Head of caudate nucleus (tissue), 42 donors: ENCODE results near the gene GRAMD4.

Experiments
- DNase-seq, 42 donors: peaks; one replicate each; pipeline versions ENCODE4 v3.0.0 to v3.0.0-alpha.2; 2020 to 2021; ENCODE audit warnings: mixed read lengths in 7 of 42
- intact Hi-C: fragments of 100-400 bp; cut with DNase I; formaldehyde crosslinking; loops from one replicate; pipeline ENCODE4 v1.15.0; 2022

The GRAMD4 gene

GRCh38 chr22:46580940-46581537, 39.1 kb upstream of the GRAMD4 start:
- intact Hi-C loops = loop anchor here (10.0 kb wide), 1 partner anchor 154 kb away; the partner anchor contains the start of gene CERK
- peak in 1 of 42 donors; percentile 7 for DNase-seq

- intact Hi-C loops = loop anchor here (10.0 kb wide), 1 partner anchor 153 kb away; the partner anchor contains the start of gene CERK
- no peak for DNase-seq
Measured at GRCh38 chr22:46581538-46582244, 38.5 kb upstream of the GRAMD4 start.

GRCh38 chr22:46582281-46582933, 37.8 kb upstream of the GRAMD4 start:
- no peak for DNase-seq
- intact Hi-C loops = loop anchor here (10.0 kb wide), 1 partner anchor 152 kb away; the partner anchor contains the start of gene CERK

GRCh38 chr22:46583571-46583970, 36.6 kb upstream of the GRAMD4 start:
- intact Hi-C loops = loop anchor here (10.0 kb wide), 1 partner anchor 151 kb away; the partner anchor contains the start of gene CERK
- DNase-seq = no peak

- intact Hi-C loops = loop anchor here (10.0 kb wide), 1 partner anchor 150 kb away; the partner anchor contains the start of gene CERK
- no peak for DNase-seq
Measured at GRCh38 chr22:46584081-46584921, 35.9 kb upstream of the GRAMD4 start.

- DNase-seq = no peak
- intact Hi-C loops = loop anchor here (10.0 kb wide), 1 partner anchor 149 kb away; the partner anchor contains the start of gene CERK
Measured at GRCh38 chr22:46585340-46586122, 34.7 kb upstream of the GRAMD4 start.

GRCh38 chr22:46586123-46586519, 34.1 kb upstream of the GRAMD4 start:
- DNase-seq = no peak
- intact Hi-C loops = loop anchor here (10.0 kb wide), 1 partner anchor 149 kb away; the partner anchor contains the start of gene CERK

- intact Hi-C loops = loop anchor here (10.0 kb wide), 1 partner anchor 148 kb away; the partner anchor contains the start of gene CERK
- DNase-seq = no peak
Measured at GRCh38 chr22:46586531-46587011, 33.6 kb upstream of the GRAMD4 start.

- intact Hi-C loops = loop anchor here (10.0 kb wide), 1 partner anchor 148 kb away; the partner anchor contains the start of gene CERK
Measured at GRCh38 chr22:46587061-46587460, 33.1 kb upstream of the GRAMD4 start.

GRCh38 chr22:46587492-46588278, 32.5 kb upstream of the GRAMD4 start:
- intact Hi-C loops = loop anchor here (10.0 kb wide), 1 partner anchor 147 kb away; the partner anchor contains the start of gene CERK
- DNase-seq = no peak

More at GRCh38 chr22:46587061-46587460, 33.1 kb upstream of the GRAMD4 start:
- no peak for DNase-seq

- DNase-seq = peak in 12 of 42 donors; percentile 27 to 77 (median 54)
- intact Hi-C loops = loop anchor here (10.0 kb wide), 1 partner anchor 146 kb away; the partner anchor contains the start of gene CERK
Measured at GRCh38 chr22:46588279-46589140, 31.7 kb upstream of the GRAMD4 start.

GRCh38 chr22:46589141-46589748, 30.9 kb upstream of the GRAMD4 start:
- intact Hi-C loops = loop anchor here (10.0 kb wide), 1 partner anchor 146 kb away; the partner anchor contains the start of gene CERK
- DNase-seq = no peak

GRCh38 chr22:46589871-46590271, 30.3 kb upstream of the GRAMD4 start:
- no peak for DNase-seq
- intact Hi-C loops = loop anchor here (10.0 kb wide), 1 partner anchor 145 kb away; the partner anchor contains the start of gene CERK

- intact Hi-C loops = no loop called here
- DNase-seq = no peak
Measured at GRCh38 chr22:46590334-46590733, 29.9 kb upstream of the GRAMD4 start.

GRCh38 chr22:46591930-46592329, 28.3 kb upstream of the GRAMD4 start:
- intact Hi-C loops = no loop called here

More at GRCh38 chr22:46591930-46592329, 28.3 kb upstream of the GRAMD4 start:
- DNase-seq = no peak
